K562 (cell line): ENCODE measurements around the gene PLXDC2.

ENCODE experiments used
- ARID1B ChIP-seq: fragments of 450-650 bp; IDR thresholded peaks from 2 replicates; pipeline ENCODE4 v1.6.1; 2016; ENCODE audit warnings: antibody characterized with exemption, mild to moderate bottlenecking, inconsistent platforms
- CBX5 ChIP-seq: IDR thresholded peaks from 2 replicates; pipeline ENCODE4 v1.6.1; 2014; ENCODE audit warnings: low read depth, borderline replicate concordance
- CHCHD3 ChIP-seq: fragments of 250-450 bp; sonication (Bioruptor Pico); IDR thresholded peaks from 2 replicates; pipeline ENCODE4 v2.1.2; 2022; ENCODE audit warnings: mild to moderate bottlenecking
- CREM ChIP-seq: IDR thresholded peaks from 2 replicates; pipeline ENCODE4 v1.6.1; 2014; ENCODE audit warnings: antibody characterized with exemption, low read depth
- CTCF ChIP-seq, 3 experiments: IDR thresholded peaks in 2 of 3; conservative IDR thresholded peaks in 1 of 3; 2 replicates each; pipeline ENCODE4 v1.5.1; 2011 to 2012; ENCODE audit warnings: low read length in 3 of 3, mild to moderate bottlenecking in 3 of 3, control low read depth in 2 of 3, improper control_type of control experiment in 1 of 3, inconsistent platforms in 1 of 3, low read depth in 1 of 3, mixed read lengths in 1 of 3, moderate library complexity in 1 of 3; ENCODE audit not compliant: insufficient read depth in 2 of 3
- EZH2 ChIP-seq: IDR thresholded peaks from 2 replicates; pipeline ENCODE4 v1.6.1; 2012; ENCODE audit warnings: low read depth, mild to moderate bottlenecking, inconsistent platforms, low read length, borderline replicate concordance
- NRF1 ChIP-seq, 2 experiments: fragments of 450-650 bp; IDR thresholded peaks in 1 of 2; conservative IDR thresholded peaks in 1 of 2; 2 replicates each; pipeline ENCODE4 v1.6.1; 2014; ENCODE audit warnings: mild to moderate bottlenecking in 2 of 2
- POLR2A ChIP-seq: fragments of 450-650 bp; conservative IDR thresholded peaks from 2 replicates; pipeline ENCODE4 v1.6.1; 2016
- RFX1 ChIP-seq: fragments of 450-650 bp; IDR thresholded peaks from 2 replicates; pipeline ENCODE4 v1.6.1; 2016; ENCODE audit warnings: mild to moderate bottlenecking, moderate library complexity
- SREBF2 ChIP-seq: sonication (generic); formaldehyde crosslinking; IDR thresholded peaks from 2 replicates; pipeline ENCODE4 v1.4.0; 2020; ENCODE audit warnings: mild to moderate bottlenecking, missing genetic modification reagents
- TAF1 ChIP-seq: IDR thresholded peaks from 2 replicates; pipeline ENCODE4 v1.6.1; 2011; ENCODE audit warnings: mild to moderate bottlenecking, low read length, moderate library complexity; ENCODE audit not compliant: insufficient read depth, control insufficient read depth, severe bottlenecking; ENCODE audit errors: extremely low read depth
- ZNF354B ChIP-seq: fragments of 250-450 bp; sonication (Bioruptor Pico); IDR thresholded peaks from 2 replicates; pipeline ENCODE4 v1.4.0; 2020
- ZNF407 ChIP-seq: fragments of 450-650 bp; IDR thresholded peaks from 2 replicates; pipeline ENCODE4 v1.6.1; 2016; ENCODE audit warnings: low read depth

- TF ChIP-seq ZNF407 (no peak), CREM (no peak), EZH2 (no peak), ZNF354B (CRISPR knock-in tag) (no peak), CTCF (IDR thresholded peaks at IDR 0.05 in 2 of 3, conservative IDR thresholded peaks at IDR 0.05 in 1 of 3; ENCODE audit: insufficient read depth in 2 of 3, low read depth in 1 of 3, low read length in 3 of 3) (no peak), POLR2A (no peak), NRF1 (conservative IDR thresholded peaks at IDR 0.05 in 1 of 2, IDR thresholded peaks at IDR 0.05 in 1 of 2) (no peak), SREBF2 (CRISPR knock-in tag) (no peak), RFX1 (no peak), ARID1B (no peak), CBX5 (no peak), TAF1 (no peak), CHCHD3 (no peak)
Measured at GRCh38 chr10:19815036-19815730, 1.0 kb upstream of the PLXDC2 start.
